22Rv1 (cell line): ENCODE data around the gene FGFR3.

Experiments
- CTCF ChIP-seq: fragments of 450-650 bp; IDR thresholded peaks from 2 replicates; pipeline ENCODE4 v1.5.1; 2017; ENCODE audit warnings: mild to moderate bottlenecking
- ZFX ChIP-seq: fragments of 450-650 bp; IDR thresholded peaks from 2 replicates; pipeline ENCODE4 v1.6.1; 2017; ENCODE audit warnings: antibody characterized with exemption, borderline replicate concordance

- no peak for TF ChIP-seq CTCF
- no peak for TF ChIP-seq ZFX
These were observed 33.6 kb downstream of the FGFR3 start for GRCh38 chr4:1826531-1827350.
